NCI-H187 treated with DMSO at 0.1 percent for 48 hours (cell line): ENCODE data around the gene ABCC6.
"Not testable (repeated sequence)": the region's sequence is repeated elsewhere in the genome, so short reads cannot be mapped to it uniquely, and the experiment has no call there.

Experiments
- DNase-seq: peaks from one replicate; lab custom pipeline; 2025; lab: John Stamatoyannopoulos, UW

ABCC6 gene

DNA sequence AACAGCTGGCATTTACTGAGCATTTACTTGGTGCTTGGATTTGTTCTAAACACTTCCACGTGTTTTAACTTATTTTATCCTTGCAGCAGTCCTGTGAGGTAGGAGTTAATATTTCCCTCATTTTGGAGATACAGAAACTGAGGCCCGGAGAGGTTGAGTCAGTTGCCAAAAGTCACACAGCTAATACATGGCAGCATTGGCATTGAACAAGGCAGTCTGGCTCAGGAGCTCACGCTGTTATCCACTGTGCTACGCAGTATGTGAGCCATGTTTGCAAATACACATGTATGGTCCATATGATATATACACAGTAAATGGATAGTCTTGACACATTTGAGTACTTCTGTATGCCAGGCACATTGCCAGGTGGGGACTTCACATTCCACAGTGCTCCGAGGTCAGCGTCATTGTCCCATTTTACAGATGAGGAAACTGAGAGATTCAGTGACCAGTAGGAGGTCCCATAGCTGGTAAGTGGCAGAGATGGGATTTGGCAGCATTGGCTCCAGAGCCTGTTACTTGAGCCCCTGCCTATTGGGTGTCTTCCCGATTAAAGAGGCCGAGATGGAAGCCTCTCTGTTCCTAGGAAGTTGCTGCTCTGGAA is 110.7 kb downstream of the ABCC6 start:
- DNase-seq: no peak

- DNase-seq: no peak
Observed at GRCh38 chr16:16111639-16112038, 111.7 kb downstream of the ABCC6 start.

- DNase-seq: no peak
Observed at GRCh38 chr16:16110111-16110490, 113.2 kb downstream of the ABCC6 start.

DNA sequence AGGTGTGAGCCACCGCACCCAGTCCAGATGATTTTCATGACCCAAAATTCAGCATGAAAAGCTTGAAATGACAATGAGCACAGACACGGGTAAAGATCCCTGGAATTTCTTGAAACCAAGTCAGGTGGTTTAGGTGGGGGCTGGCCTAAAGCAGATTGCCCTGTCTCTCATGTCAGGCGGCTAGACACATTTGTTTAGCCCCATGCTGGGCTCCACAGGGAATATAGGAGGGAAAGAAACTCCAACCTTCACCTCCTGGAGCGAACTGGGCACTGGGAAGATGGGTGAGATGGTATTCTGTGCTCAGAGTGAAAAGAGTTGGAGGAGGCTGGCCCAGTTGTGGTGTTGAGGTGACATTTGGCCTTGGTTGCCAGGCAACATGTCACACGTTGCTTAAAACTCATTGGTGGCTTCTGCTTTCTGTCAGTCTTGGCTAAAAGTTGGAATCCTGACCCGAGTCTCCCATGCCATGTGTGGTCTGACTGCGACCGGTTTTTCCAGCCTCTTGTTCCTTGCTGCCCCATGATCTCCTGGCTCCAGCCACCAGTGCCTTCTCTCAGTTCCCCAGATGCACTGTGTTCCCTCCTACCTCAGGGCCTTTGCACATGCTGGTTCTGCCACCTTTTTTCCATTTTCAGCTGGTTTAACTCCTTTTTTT is 113.7 kb downstream of the ABCC6 start:
- DNase-seq: no peak

- no peak for DNase-seq
Observed at GRCh38 chr16:16108759-16109158, 114.5 kb downstream of the ABCC6 start.

DNA sequence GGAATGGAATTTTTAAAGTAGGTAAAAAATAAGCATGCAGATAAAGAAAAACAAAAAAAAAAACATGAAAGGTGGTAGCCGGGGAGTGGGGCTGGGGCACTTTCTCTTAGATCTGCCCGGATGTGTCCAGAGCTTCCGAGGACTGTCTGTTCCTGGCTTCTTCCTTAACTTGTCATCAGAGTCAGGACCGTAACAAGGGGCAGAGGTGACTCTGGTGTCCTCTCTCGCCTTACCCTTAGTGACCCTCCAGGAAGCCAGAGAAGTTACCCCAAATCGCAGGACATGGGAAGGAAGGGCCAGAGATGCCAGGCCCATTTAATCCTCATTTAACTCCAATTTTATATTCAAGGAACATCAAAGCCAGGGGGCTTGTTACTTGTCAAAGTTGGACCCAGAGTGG is 115.5 kb downstream of the ABCC6 start:
- no peak for DNase-seq

- no peak for DNase-seq
Observed at GRCh38 chr16:16106466-16106865, 116.8 kb downstream of the ABCC6 start.

DNA sequence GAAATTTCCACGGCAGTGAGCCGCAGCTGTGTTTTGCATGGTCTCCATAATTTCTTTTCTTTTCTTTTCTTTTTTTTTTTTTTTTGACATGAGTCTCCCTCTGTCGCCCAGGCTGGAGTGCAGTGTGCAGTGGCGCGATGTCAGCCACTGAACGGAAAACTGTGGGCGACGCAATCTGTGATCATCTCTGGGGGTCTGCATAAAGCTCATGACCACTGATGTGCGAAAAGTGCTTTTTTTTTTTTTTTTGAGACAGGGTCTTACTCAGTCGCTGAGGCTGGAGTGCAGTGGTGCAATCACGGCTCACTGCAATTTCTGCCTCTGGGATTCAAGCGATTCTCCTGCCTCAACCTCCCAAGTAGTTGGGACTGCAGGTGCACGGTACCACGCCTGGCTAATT is 117.6 kb downstream of the ABCC6 start:
- no peak for DNase-seq

- not testable (repeated sequence) for DNase-seq
Observed at GRCh38 chr16:16104804-16105141, 118.5 kb downstream of the ABCC6 start.

- DNase-seq: not testable (repeated sequence)
Observed at GRCh38 chr16:16104132-16104803, 119.0 kb downstream of the ABCC6 start.

DNA sequence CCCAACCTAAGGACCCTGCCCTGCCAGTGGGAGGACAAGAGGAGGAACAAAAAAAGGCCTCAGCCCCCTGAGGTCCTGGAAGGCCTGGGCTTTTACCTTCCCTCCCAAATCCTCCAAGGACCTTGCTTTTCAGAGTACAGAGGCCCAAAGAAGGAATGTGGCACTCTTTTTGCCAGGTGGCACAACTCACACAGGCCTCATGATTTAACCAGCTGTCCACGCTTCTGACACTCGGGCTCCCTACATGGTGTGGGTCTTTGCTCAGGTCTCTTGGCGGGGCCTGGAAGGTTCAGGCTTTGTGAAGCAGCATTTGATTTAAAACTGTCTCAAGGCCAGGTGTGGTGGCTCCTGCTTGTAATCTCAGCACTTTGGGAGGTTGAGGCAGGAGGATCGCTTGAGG is 120.6 kb downstream of the ABCC6 start:
- no peak for DNase-seq

- no peak for DNase-seq
Observed at GRCh38 chr16:16101585-16101984, 121.7 kb downstream of the ABCC6 start.

GRCh38 chr16:16100631-16101030 is 122.7 kb downstream of the ABCC6 start:
- DNase-seq: no peak

GRCh38 chr16:16099320-16099719 is 124.0 kb downstream of the ABCC6 start:
- no peak for DNase-seq
